Measurements from ENCODE around the gene TMEM109.

The TMEM109 gene

GRCh38 chr11:60960405-60960804 is 46.4 kb downstream of the TMEM109 start:
- in situ Hi-C loops (cut with HindIII; ENCODE audit: low pct_unique_long_range_greater_than_20kb, low sequenced_read_pairs): no loop called here
- peak; percentile 54 to 96 for DNase-seq (ENCODE audit: low read depth in 1 of 2, low spot score in 1 of 2)
- 0 out of 2 replicates have a peak, but pooled peaks have one; percentile 67 for TF ChIP-seq JUND (IDR thresholded peaks at IDR 0.05; ENCODE audit: low read depth)

GRCh38 chr11:60964801-60965200 is 50.8 kb downstream of the TMEM109 start:
- DNase-seq (ENCODE audit: low read depth in 1 of 2, low spot score in 1 of 2): no peak
- TF ChIP-seq JUND (IDR thresholded peaks at IDR 0.05; ENCODE audit: low read depth): no peak
- in situ Hi-C loops (cut with HindIII; ENCODE audit: low pct_unique_long_range_greater_than_20kb, low sequenced_read_pairs): no loop called here

GRCh38 chr11:60966890-60967289 is 52.9 kb downstream of the TMEM109 start:
- DNase-seq (ENCODE audit: low read depth in 1 of 2, low spot score in 1 of 2): no peak
- in situ Hi-C loops (cut with HindIII; ENCODE audit: low pct_unique_long_range_greater_than_20kb, low sequenced_read_pairs): no loop called here
- TF ChIP-seq JUND (IDR thresholded peaks at IDR 0.05; ENCODE audit: low read depth): no peak

- TF ChIP-seq JUND (IDR thresholded peaks at IDR 0.05; ENCODE audit: low read depth): no peak
- in situ Hi-C loops (cut with HindIII; ENCODE audit: low pct_unique_long_range_greater_than_20kb, low sequenced_read_pairs): no loop called here
- no peak for DNase-seq (ENCODE audit: low read depth in 1 of 2, low spot score in 1 of 2)
Measured at GRCh38 chr11:60968223-60968622, 54.3 kb downstream of the TMEM109 start.

- TF ChIP-seq JUND (IDR thresholded peaks at IDR 0.05; ENCODE audit: low read depth): no peak
- DNase-seq (ENCODE audit: low read depth in 1 of 2, low spot score in 1 of 2): peak in 1 of 2 experiments; percentile 79
- in situ Hi-C loops (cut with HindIII; ENCODE audit: low pct_unique_long_range_greater_than_20kb, low sequenced_read_pairs): no loop called here
Measured at GRCh38 chr11:60970369-60970774, 56.4 kb downstream of the TMEM109 start.

- in situ Hi-C loops (cut with HindIII; ENCODE audit: low pct_unique_long_range_greater_than_20kb, low sequenced_read_pairs): no loop called here
- no peak for TF ChIP-seq JUND (IDR thresholded peaks at IDR 0.05; ENCODE audit: low read depth)
- no peak for DNase-seq (ENCODE audit: low read depth in 1 of 2, low spot score in 1 of 2)
Measured at GRCh38 chr11:60970890-60971289, 56.9 kb downstream of the TMEM109 start.

GRCh38 chr11:60971520-60971919 is 57.6 kb downstream of the TMEM109 start, which contains the start of gene CD6:
Gene CD6 (plus strand): TSS chr11:60971680. CDS start chr11:60971866, 186 bp downstream.
- no peak for TF ChIP-seq JUND (IDR thresholded peaks at IDR 0.05; ENCODE audit: low read depth)
- in situ Hi-C loops (cut with HindIII; ENCODE audit: low pct_unique_long_range_greater_than_20kb, low sequenced_read_pairs): no loop called here
- DNase-seq (ENCODE audit: low read depth in 1 of 2, low spot score in 1 of 2): no peak

GRCh38 chr11:60972182-60973030 is 58.4 kb downstream of the TMEM109 start:
- no peak for DNase-seq (ENCODE audit: low read depth in 1 of 2, low spot score in 1 of 2)
- in situ Hi-C loops (cut with HindIII; ENCODE audit: low pct_unique_long_range_greater_than_20kb, low sequenced_read_pairs): no loop called here
- no peak for TF ChIP-seq JUND (IDR thresholded peaks at IDR 0.05; ENCODE audit: low read depth)
